Measurements from ENCODE around the gene CENPP.

Gene CENPP

GRCh38 chr9:92520837-92521236 lies 195.1 kb downstream of the CENPP start:
- TF ChIP-seq CTCF (conservative IDR thresholded peaks at IDR 0.05) = no peak
- no peak overlapping the region for H3K27ac ChIP-seq

- no peak for TF ChIP-seq CTCF (conservative IDR thresholded peaks at IDR 0.05)
- no peak overlapping the region for H3K27ac ChIP-seq
Observed at GRCh38 chr9:92522983-92523970, 197.5 kb downstream of the CENPP start.

GRCh38 chr9:92524881-92525280 lies 199.1 kb downstream of the CENPP start:
- H3K27ac ChIP-seq = no peak overlapping the region
- no peak for TF ChIP-seq CTCF (conservative IDR thresholded peaks at IDR 0.05)

GRCh38 chr9:92525306-92525705 lies 199.6 kb downstream of the CENPP start:
- TF ChIP-seq CTCF (conservative IDR thresholded peaks at IDR 0.05) = no peak

GRCh38 chr9:92527291-92527828 lies 201.6 kb downstream of the CENPP start:
- TF ChIP-seq CTCF (conservative IDR thresholded peaks at IDR 0.05) = no peak
- H3K27ac ChIP-seq = no peak overlapping the region

More at GRCh38 chr9:92525306-92525705, 199.6 kb downstream of the CENPP start:
- no peak overlapping the region for H3K27ac ChIP-seq

- H3K27ac ChIP-seq = no peak overlapping the region
- TF ChIP-seq CTCF (conservative IDR thresholded peaks at IDR 0.05) = no peak
Observed at GRCh38 chr9:92527832-92528521, 202.2 kb downstream of the CENPP start.

GRCh38 chr9:92528522-92528849 lies 202.7 kb downstream of the CENPP start:
- H3K27ac ChIP-seq = no peak overlapping the region
- no peak for TF ChIP-seq CTCF (conservative IDR thresholded peaks at IDR 0.05)

Measured in VCaP (cell line).